Fibroblast of skin of back (primary cell): ENCODE measurements around the gene BLOC1S6.

ENCODE experiments used
- DNase-seq: peaks from one replicate; pipeline ENCODE4 v3.0.0-alpha.2; 2013

Gene BLOC1S6

DNA sequence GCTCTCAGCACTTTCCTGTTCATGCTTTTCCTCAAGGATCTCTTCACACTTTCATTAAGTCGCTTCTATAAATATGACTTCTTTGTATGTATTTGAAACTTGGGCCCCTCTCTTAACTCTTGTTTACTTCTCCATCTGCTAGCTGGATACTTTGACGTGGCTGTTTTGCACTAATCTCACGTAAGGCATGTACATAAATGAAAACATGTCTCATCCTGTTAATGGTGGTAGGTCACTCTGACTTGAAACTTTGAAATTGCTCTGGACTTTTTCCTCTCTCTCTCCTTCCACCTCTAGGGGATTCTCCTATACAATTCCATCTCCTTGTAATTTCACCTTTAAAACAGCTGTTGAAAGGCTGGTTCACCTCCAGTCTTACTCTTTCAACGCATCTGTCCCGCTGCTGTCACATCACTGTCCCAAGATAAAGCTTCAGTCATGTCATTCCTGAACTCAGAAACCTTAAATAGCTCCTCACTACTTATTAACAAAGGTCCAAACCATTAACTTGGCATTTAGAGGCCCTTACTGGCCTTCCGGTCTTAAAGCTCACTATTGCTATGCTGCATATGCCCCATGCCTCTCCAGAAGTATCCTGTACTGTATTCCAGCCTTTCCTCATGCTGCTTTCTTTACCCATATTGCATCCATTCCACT, 1.2 kb downstream of the BLOC1S6 start:
- DNase-seq = peak; percentile 6

GRCh38 chr15:45589256-45589655, 2.1 kb downstream of the BLOC1S6 start:
- peak; percentile 88 for DNase-seq

DNA sequence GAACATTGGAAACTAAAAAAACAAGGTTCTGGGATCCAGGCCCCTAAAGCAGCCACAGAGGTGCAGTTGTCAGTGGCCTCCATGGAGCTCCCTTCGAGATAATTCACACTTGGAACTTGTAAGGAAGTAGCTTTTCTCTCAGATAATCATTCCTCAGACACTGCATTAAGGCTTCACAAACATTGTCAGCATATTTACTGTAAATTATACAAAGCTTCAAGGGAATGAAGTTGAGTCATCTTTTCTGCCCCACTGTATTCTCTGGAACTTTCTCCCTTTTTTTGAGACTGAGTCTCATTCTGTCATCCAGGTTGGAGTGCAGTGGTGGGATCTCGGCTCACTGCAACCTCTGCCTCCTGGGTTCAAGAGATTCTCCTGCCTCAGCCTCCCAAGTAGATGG, 7.1 kb downstream of the BLOC1S6 start:
- peak; percentile 51 for DNase-seq

GRCh38 chr15:45594835-45595530, 7.8 kb downstream of the BLOC1S6 start:
- no peak for DNase-seq

DNA sequence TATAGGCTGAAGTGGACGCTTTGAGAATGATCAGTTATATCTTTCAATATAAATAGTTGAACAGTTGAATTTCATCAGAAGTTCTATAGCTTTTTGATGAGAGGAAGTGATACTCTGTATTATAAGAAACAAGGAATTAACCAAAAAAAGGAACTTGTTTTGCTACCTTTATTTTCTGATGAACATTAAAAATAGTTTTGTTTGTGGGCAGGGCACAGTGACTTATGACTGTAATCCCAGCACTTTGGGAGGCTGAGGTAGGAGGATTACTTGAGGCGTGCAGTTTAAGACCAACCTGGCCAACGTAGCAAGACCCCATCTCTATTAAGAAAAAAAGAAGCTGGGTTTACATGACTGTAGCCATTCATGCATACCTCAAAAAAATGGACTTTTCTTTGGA, 16.7 kb downstream of the BLOC1S6 start:
- no peak for DNase-seq

- no peak for DNase-seq
These were observed 17.1 kb downstream of the BLOC1S6 start for GRCh38 chr15:45604326-45604725.

- DNase-seq = peak; percentile 16
These were observed 19.2 kb downstream of the BLOC1S6 start for GRCh38 chr15:45606413-45606812.

- DNase-seq = no peak
These were observed 19.7 kb downstream of the BLOC1S6 start for GRCh38 chr15:45606841-45607240.

- peak; percentile 23 for DNase-seq
These were observed 24.1 kb downstream of the BLOC1S6 start for GRCh38 chr15:45611305-45611704.

GRCh38 chr15:45612790-45613415, 25.7 kb downstream of the BLOC1S6 start:
- peak; percentile 60 for DNase-seq

DNA sequence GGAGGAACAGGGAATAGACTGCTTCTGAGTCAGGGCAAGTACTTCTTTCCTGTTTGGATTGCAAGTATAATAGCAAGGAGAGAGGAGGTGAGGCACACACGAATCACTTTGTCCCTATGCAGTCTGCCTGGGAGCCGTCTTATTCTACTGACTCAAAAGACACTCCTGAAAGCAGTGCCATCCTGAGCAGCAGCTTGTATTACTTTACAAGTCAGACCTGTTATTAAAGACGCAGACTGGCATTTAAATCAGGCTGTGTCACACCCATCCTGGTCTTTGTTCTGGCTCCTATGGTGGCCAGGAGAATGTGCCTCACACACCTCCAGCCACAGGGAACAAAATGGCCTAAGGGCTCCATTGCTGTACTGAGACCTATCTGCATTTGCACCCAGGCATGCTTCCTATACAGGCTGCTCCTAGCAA, 29.7 kb downstream of the BLOC1S6 start:
- DNase-seq = peak; percentile 35

DNA sequence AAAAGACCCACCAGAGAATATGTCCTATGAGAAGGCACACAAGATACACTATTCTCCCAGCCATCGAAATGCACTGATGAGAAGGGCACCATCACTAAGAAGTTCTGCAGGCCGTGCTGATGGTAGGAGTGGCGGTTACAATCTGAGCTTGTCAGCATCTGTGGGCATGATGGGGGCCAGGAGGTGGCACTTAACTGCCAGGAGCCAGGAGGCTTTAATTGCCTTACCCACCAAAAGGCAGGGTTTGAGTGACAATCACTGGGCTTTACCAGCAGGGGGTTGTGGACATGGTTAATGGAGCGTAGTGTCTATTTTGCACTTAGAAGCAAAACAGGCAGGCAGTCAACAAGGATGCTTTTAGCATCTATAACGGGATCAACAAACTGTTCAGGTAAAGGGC, 31.6 kb downstream of the BLOC1S6 start:
- DNase-seq = no peak

GRCh38 chr15:45628136-45628535, 41.0 kb downstream of the BLOC1S6 start:
- no peak for DNase-seq

DNA sequence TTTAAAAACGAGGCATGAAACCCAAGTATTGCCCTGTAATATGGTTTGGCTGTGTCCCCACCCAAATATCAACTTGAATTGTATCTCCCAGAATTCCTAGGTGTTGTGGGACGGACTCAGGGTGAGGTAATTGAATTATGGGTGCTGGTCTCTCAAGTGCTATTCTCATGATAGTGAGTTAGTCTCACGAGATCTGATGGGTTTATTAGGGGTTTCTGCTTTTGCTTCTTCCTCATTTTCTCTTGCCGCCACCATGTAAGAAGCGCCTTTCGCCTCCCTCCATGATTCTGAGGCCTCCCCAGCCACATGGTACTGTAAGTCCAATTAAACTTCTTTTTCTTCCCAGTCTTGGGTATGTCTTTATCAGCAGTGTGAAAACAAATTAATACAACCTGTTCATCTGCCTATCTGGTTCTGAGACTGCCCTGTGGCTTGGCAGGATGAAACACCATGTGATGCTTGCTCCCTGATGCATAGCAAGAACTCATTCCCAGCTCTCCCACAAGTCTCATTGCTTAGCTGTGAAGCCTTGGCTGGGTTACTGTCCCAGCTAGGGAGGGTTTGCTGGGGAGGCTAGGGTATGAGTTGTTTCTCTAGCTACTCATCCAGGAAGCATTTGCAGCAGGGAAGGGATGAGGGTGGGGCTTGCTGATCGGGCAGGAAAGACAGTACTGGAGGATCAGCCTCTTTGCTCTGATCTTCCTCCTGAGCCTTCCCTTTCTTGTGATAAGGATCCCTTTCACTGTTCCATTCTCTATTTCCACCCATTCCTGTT, 43.9 kb downstream of the BLOC1S6 start:
- DNase-seq = peak; percentile 93

DNA sequence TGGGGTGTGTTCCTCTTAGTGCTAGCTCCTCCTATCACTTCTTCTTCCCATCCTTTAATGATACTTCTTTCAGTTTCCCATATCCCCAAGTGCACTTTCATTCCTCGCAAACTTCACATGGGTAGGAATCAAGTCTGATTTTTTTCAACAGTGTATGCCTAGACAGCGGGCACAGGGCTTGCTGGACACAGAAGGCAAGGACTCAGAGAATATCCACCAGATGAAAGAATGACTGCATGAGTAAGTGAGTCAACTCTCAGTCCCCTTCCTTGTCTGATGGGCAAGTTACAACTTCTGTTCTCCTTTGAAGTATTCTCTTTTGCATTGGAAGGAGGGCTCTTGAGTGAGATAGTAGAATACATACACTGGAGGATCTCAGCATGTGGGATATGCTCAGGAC, 44.6 kb downstream of the BLOC1S6 start:
- DNase-seq = peak; percentile 42

- peak; percentile 57 for DNase-seq
These were observed 47.4 kb downstream of the BLOC1S6 start, which contains the start of gene SQOR for GRCh38 chr15:45634432-45635190. SQOR (plus strand) TSS chr15:45635029; CDS start chr15:45658924, 23,895 bp downstream.

GRCh38 chr15:45635191-45635638, 48.0 kb downstream of the BLOC1S6 start:
- no peak for DNase-seq

DNA sequence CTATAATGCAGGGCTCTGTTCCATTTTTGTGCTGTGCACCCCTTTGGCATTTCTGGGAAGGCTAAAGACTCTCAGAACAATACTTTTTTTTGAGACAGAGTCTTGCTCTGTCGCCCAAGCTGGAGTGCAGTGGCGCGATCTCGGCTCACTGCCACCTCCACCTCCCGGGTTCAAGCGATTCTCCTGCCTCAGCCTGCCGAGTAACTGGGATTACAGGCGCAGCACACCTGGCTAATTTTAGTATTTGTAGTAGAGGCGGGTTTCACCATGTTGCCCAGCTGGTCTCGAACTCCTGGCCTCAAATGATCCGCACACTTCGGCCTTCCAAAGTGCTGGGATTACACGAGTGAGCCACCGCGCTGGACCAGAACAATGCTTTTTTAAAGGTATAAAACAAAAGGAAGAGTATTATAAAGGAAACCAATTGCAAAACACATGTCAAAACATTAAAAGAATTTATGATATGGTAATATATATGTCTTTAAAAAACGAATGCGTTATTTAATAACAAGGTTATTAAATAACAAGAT, 48.6 kb downstream of the BLOC1S6 start:
- no peak for DNase-seq

- no peak for DNase-seq
These were observed 50.0 kb downstream of the BLOC1S6 start for GRCh38 chr15:45637141-45637540.

DNA sequence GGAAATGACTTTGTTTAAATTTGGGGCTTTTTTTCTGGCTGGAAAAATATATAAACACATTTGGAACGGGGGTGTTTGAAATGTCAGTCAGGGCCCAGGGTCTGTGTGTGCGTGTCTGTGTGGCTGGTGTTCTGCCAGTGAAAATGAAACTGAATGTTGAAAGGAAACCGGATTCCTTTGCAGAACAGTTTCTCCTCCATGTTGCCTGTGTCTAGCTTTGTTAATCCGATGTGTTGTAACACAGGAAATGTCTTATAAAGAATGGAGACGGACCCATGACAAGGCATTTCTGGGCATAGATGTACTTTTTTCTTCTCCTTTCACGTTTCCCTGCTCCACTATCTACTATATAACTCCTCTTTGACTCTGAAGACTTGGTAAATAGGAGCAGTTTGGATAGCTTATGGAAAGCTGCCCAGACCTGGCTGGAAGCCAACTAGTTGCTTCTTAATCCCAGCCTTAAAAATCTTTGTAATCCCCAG, 50.4 kb downstream of the BLOC1S6 start:
- DNase-seq = peak; percentile 85

- DNase-seq = peak; percentile 95
These were observed 53.4 kb downstream of the BLOC1S6 start for GRCh38 chr15:45640616-45641015.

GRCh38 chr15:45641374-45641781, 54.2 kb downstream of the BLOC1S6 start:
- DNase-seq = peak; percentile 84
